HEK293 (cell line): Measurements from ENCODE around the gene PPFIA1.

Experiments used
- CTCF ChIA-PET: fragments of 350-600 bp; formaldehyde crosslinking; extraction: SDS; loops from one replicate; lab custom pipeline; 2021; ENCODE audit warnings: antibody characterized with exemption; lab: Yijun Ruan, JAX
- POLR2A ChIA-PET: fragments of 300-600 bp; formaldehyde crosslinking; extraction: SDS; loops from one replicate; lab custom pipeline; 2020; ENCODE audit warnings: antibody characterized with exemption, inconsistent platforms; lab: Yijun Ruan, JAX
- H3K27ac ChIP-seq: fragments of 200-500 bp; sonication (Bioruptor generic); 2 replicates; pipeline ENCODE4 v1.5.1; 2014; ENCODE audit warnings: low read depth, low read length, control low read depth, inconsistent platforms; ENCODE audit errors: extremely low read depth
- H3K36me3 ChIP-seq, 2 experiments: fragments of 200-500 bp in 1 of 2; sonication (Bioruptor generic) in 1 of 2; 1 replicate in 1 of 2; 2 replicates in 1 of 2; pipeline ENCODE4 v1.5.1; 2014 to 2017; ENCODE audit warnings: inconsistent platforms in 2 of 2, low read length in 2 of 2; ENCODE audit not compliant: control insufficient read depth in 2 of 2, insufficient read depth in 1 of 2
- H3K4me1 ChIP-seq: fragments of 200-500 bp; sonication (Bioruptor generic); 2 replicates; pipeline ENCODE4 v1.5.1; 2014; ENCODE audit warnings: mild to moderate bottlenecking, low read length, inconsistent platforms; ENCODE audit not compliant: control insufficient read depth, insufficient read depth
- H3K4me3 ChIP-seq: 2 replicates; pipeline ENCODE4 v1.5.1; 2011; ENCODE audit warnings: low read depth, mild to moderate bottlenecking, control low read depth, low read length, moderate library complexity
- H3K9me3 ChIP-seq: fragments of 200-500 bp; sonication (Bioruptor generic); 2 replicates; pipeline ENCODE4 v1.5.1; 2014; ENCODE audit warnings: low read depth, low read length, inconsistent platforms; ENCODE audit not compliant: control insufficient read depth, insufficient read depth
- TCF7L2 ChIP-seq: IDR thresholded peaks from 2 replicates; pipeline ENCODE4 v1.6.1; 2011; ENCODE audit warnings: low read depth, mild to moderate bottlenecking, inconsistent platforms, low read length, moderate library complexity, borderline replicate concordance
- ZIC2 ChIP-seq: fragments of 450-650 bp; formaldehyde crosslinking; IDR thresholded peaks from 2 replicates; pipeline ENCODE4 v1.5.1; 2016; ENCODE audit warnings: missing biosample characterization, missing genetic modification characterization
- ZNF202 ChIP-seq: fragments of 450-650 bp; formaldehyde crosslinking; IDR thresholded peaks from 2 replicates; pipeline ENCODE4 v1.5.1; 2016; ENCODE audit warnings: missing biosample characterization, missing genetic modification characterization, borderline replicate concordance
- ZNF248 ChIP-seq: fragments of 450-650 bp; formaldehyde crosslinking; IDR thresholded peaks from 2 replicates; pipeline ENCODE4 v1.5.1; 2017; ENCODE audit warnings: missing biosample characterization, missing genetic modification characterization
- ZNF366 ChIP-seq: fragments of 450-650 bp; formaldehyde crosslinking; conservative IDR thresholded peaks from 2 replicates; pipeline ENCODE4 v1.5.1; 2016; ENCODE audit warnings: missing biosample characterization, missing genetic modification characterization
- ZNF792 ChIP-seq: fragments of 450-650 bp; formaldehyde crosslinking; IDR thresholded peaks from 2 replicates; pipeline ENCODE4 v1.5.1; 2016; ENCODE audit warnings: missing biosample characterization, missing genetic modification characterization
- ZSCAN30 ChIP-seq: fragments of 450-650 bp; IDR thresholded peaks from 2 replicates; pipeline ENCODE4 v1.5.1; 2018; ENCODE audit warnings: missing biosample characterization, mild to moderate bottlenecking, missing genetic modification characterization, moderate library complexity
- TF ChIP-seq, protein P1 (sequence below): fragments of 450-650 bp; formaldehyde crosslinking; optimal IDR thresholded peaks from 2 replicates; pipeline ENCODE3; 2016; ENCODE audit warnings: missing biosample characterization, mild to moderate bottlenecking, missing genetic modification characterization
- TF ChIP-seq, protein P2 (sequence below): fragments of 450-650 bp; formaldehyde crosslinking; IDR thresholded peaks from 2 replicates; pipeline ENCODE4 v1.5.1; 2016; ENCODE audit warnings: missing biosample characterization, missing genetic modification characterization, borderline replicate concordance
- TF ChIP-seq, protein P3 (sequence below): fragments of 450-650 bp; formaldehyde crosslinking; IDR thresholded peaks from 2 replicates; pipeline ENCODE4 v1.5.1; 2017; ENCODE audit warnings: missing biosample characterization, missing genetic modification characterization
- TF ChIP-seq, protein P4 (sequence below): fragments of 450-650 bp; formaldehyde crosslinking; IDR thresholded peaks from 2 replicates; pipeline ENCODE4 v1.5.1; 2016; ENCODE audit warnings: missing biosample characterization, missing genetic modification characterization, borderline replicate concordance

Gene PPFIA1

DNA sequence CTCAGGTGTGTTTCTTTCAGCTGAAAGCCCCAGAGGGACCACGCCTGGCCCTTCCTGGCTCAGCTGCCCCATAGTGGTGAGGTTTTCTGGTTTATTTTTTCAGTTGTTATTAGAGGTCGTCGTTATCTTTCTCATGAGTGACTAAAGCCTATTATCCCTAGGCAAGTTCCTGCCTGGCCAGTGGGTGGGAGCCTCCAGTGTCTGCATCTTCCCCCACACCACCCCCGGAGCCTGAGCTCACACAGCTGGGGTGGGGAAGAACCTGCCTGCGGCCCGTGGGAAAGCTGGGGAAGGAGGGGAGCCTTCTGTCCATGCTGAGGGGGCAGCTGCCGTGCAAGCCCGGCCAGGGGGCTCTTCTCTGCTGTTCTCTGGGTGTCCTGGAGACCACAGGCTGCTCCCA lies 24.3 kb upstream of the PPFIA1 start (continued):
- TF ChIP-seq, protein P1, sequence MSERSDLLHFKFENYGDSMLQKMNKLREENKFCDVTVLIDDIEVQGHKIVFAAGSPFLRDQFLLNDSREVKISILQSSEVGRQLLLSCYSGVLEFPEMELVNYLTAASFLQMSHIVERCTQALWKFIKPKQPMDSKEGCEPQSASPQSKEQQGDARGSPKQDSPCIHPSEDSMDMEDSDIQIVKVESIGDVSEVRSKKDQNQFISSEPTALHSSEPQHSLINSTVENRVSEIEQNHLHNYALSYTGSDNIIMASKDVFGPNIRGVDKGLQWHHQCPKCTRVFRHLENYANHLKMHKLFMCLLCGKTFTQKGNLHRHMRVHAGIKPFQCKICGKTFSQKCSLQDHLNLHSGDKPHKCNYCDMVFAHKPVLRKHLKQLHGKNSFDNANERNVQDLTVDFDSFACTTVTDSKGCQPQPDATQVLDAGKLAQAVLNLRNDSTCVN = no peak
- TF ChIP-seq ZNF792 (no peak), TCF7L2 (no peak), ZNF366 (tag by site-specific recombination) (no peak), ZSCAN30 (tag by site-specific recombination) (no peak), ZNF248 (tag by site-specific recombination) (no peak)
- TF ChIP-seq, protein P2, sequence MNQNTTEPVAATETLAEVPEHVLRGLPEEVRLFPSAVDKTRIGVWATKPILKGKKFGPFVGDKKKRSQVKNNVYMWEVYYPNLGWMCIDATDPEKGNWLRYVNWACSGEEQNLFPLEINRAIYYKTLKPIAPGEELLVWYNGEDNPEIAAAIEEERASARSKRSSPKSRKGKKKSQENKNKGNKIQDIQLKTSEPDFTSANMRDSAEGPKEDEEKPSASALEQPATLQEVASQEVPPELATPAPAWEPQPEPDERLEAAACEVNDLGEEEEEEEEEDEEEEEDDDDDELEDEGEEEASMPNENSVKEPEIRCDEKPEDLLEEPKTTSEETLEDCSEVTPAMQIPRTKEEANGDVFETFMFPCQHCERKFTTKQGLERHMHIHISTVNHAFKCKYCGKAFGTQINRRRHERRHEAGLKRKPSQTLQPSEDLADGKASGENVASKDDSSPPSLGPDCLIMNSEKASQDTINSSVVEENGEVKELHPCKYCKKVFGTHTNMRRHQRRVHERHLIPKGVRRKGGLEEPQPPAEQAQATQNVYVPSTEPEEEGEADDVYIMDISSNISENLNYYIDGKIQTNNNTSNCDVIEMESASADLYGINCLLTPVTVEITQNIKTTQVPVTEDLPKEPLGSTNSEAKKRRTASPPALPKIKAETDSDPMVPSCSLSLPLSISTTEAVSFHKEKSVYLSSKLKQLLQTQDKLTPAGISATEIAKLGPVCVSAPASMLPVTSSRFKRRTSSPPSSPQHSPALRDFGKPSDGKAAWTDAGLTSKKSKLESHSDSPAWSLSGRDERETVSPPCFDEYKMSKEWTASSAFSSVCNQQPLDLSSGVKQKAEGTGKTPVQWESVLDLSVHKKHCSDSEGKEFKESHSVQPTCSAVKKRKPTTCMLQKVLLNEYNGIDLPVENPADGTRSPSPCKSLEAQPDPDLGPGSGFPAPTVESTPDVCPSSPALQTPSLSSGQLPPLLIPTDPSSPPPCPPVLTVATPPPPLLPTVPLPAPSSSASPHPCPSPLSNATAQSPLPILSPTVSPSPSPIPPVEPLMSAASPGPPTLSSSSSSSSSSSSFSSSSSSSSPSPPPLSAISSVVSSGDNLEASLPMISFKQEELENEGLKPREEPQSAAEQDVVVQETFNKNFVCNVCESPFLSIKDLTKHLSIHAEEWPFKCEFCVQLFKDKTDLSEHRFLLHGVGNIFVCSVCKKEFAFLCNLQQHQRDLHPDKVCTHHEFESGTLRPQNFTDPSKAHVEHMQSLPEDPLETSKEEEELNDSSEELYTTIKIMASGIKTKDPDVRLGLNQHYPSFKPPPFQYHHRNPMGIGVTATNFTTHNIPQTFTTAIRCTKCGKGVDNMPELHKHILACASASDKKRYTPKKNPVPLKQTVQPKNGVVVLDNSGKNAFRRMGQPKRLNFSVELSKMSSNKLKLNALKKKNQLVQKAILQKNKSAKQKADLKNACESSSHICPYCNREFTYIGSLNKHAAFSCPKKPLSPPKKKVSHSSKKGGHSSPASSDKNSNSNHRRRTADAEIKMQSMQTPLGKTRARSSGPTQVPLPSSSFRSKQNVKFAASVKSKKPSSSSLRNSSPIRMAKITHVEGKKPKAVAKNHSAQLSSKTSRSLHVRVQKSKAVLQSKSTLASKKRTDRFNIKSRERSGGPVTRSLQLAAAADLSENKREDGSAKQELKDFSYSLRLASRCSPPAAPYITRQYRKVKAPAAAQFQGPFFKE (tag by site-specific recombination) = no peak
- TF ChIP-seq, protein P3, sequence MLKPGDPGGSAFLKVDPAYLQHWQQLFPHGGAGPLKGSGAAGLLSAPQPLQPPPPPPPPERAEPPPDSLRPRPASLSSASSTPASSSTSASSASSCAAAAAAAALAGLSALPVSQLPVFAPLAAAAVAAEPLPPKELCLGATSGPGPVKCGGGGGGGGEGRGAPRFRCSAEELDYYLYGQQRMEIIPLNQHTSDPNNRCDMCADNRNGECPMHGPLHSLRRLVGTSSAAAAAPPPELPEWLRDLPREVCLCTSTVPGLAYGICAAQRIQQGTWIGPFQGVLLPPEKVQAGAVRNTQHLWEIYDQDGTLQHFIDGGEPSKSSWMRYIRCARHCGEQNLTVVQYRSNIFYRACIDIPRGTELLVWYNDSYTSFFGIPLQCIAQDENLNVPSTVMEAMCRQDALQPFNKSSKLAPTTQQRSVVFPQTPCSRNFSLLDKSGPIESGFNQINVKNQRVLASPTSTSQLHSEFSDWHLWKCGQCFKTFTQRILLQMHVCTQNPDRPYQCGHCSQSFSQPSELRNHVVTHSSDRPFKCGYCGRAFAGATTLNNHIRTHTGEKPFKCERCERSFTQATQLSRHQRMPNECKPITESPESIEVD = no peak
- TF ChIP-seq, protein P4, sequence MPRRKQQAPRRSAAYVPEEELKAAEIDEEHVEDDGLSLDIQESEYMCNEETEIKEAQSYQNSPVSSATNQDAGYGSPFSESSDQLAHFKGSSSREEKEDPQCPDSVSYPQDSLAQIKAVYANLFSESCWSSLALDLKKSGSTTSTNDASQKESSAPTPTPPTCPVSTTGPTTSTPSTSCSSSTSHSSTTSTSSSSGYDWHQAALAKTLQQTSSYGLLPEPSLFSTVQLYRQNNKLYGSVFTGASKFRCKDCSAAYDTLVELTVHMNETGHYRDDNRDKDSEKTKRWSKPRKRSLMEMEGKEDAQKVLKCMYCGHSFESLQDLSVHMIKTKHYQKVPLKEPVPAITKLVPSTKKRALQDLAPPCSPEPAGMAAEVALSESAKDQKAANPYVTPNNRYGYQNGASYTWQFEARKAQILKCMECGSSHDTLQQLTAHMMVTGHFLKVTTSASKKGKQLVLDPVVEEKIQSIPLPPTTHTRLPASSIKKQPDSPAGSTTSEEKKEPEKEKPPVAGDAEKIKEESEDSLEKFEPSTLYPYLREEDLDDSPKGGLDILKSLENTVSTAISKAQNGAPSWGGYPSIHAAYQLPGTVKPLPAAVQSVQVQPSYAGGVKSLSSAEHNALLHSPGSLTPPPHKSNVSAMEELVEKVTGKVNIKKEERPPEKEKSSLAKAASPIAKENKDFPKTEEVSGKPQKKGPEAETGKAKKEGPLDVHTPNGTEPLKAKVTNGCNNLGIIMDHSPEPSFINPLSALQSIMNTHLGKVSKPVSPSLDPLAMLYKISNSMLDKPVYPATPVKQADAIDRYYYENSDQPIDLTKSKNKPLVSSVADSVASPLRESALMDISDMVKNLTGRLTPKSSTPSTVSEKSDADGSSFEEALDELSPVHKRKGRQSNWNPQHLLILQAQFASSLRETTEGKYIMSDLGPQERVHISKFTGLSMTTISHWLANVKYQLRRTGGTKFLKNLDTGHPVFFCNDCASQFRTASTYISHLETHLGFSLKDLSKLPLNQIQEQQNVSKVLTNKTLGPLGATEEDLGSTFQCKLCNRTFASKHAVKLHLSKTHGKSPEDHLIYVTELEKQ (tag by site-specific recombination) = no peak
- TF ChIP-seq, all 188 proteins: peak for 3

DNA sequence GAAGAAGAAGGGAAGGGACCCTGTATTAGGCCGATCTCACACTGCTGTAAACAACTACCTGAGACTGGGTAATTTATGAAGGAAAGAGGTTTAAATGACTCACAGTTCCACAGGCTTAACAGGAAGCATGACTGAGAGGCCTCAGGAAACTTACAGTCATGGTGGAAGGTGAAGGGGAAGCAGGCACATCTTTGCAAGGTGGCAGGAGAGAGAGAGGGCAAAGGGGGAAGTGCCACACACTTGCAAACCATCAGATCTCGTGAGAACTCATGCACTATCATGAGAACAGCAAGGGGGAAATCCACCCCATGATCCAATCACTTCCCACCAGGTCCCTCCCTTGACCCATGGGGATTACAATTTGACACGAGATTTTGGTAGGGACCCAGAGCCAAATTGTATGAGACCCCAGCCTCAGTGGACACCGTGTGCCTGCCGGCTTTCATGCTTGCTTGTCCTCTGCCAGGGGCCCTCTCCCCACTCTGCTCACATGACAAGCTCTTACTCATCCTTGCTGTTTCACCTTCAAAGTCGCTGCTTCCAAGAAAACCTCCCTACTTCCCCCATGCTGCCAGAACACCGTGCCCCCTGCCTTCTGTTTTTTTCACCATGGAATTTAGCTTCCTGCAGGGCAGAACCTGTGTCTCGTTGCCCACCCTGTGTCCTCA lies 23.3 kb upstream of the PPFIA1 start:
- Histone ChIP-seq H3K4me3 (no peak overlapping the region), H3K27ac (no peak overlapping the region), H3K9me3 (no peaks in the 10 kb centered on the region), H3K4me1 (no peaks in the 10 kb centered on the region), H3K36me3 (no peaks in the 10 kb centered on the region)
- ChIA-PET POLR2A (no interaction called here), CTCF (interaction anchor here (0.6 to 1.0 kb wide), 2 partner anchors 15 to 55 kb away, joined by 3 to 5 read pairs; no protein-coding TSS in a partner anchor)
- peak; percentile 60; the same call in 1 of the 2 replicates for TF ChIP-seq ZIC2 (tag by site-specific recombination)
- no peak for TF ChIP-seq ZNF202 (tag by site-specific recombination)
